GM18858 (cell line): Measurements from ENCODE around the gene NEXMIF.
"Not testable (repeated sequence)": the region's sequence is repeated elsewhere in the genome, so short reads cannot be mapped to it uniquely, and the experiment has no call there.

Experiments used
- ATAC-seq: cut with Tn5 transposase; IDR thresholded peaks from one replicate; pipeline ENCODE4 v1.9.1; 2021; ENCODE audit not compliant: unreplicated experiment

NEXMIF gene

DNA sequence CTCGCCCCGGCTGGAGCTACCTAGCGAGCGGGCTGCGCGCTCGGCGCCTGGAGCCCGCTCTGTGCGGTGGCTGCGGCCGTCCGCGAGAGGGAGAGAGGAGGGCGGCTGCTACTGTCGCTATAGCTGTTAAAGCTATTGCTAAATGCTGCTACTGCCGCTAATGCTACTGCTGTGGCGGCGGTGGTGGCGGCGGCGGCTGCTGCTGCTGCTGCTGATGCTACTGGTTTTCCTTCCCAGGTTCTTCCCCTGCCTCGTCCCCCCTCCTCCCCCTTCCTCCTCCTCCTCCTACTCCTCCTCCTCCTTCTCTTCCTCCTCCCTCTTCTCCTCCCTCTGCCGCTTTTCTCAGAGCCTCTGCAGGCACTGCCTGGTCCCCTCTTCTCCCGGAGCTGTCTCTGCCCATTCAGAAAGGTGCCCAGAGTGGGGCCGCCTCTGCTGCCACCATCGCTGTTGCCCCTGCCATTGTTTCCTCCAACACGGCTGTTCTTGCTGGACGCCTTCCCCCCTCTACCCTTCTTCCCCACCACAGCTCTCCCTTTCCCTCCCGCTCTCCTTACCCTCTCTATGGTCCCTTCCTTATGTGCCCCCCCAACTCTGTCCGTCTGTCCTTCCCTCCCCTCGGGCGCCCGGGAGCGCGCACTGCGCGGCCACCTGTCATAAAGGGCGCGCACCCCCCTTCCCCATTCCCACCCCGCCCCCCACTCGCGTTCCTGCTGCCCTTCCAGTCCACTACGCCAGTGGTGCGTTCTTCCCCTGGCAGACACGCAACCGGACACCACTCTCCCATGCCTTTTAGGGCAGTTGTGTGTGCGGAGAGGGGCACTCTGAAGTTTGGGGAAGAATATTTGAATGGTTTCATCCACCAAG is at the start of gene NEXMIF:
TSS of gene NEXMIF (minus strand) at position 228 of the 864 bp plus-strand sequence.
- peak; percentile 37 for ATAC-seq

DNA sequence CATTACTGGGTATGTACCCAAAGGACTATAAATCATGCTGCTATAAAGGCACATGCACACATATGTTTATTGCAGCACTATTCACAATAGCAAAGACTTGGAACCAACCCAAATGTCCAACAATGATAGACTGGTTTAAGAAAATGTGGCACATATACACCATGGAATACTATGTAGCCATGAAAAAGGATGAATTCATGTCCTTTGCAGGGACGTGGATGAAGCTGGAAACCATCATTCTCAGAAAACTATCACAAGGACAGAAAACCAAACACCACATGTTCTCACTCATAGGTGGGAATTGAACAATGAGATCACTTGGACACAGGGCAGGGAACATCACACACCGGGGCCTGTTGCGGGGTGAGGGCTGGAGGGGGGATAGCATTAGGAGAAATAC is 36.7 kb upstream of the NEXMIF start:
- not testable (repeated sequence) for ATAC-seq

DNA sequence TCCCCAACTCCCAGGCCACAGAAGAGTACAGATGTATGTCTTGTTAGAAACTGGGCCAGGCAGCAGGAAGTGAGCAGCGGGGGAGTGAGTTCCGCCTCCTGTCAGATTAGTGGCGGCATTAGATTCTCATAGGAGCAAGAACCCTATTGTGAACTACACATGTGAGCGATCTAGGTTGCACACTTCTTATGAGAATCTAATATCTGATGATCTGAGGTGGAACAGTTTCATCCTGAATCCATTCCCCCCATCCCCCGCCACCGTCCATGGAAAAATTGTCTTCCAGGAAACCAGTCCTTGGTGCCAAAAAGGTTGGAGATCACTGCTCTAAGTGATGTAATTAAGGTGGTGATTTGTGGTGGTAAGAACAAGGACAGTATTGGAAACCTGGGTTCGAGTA is 24.5 kb upstream of the NEXMIF start:
- ATAC-seq = no peak

DNA sequence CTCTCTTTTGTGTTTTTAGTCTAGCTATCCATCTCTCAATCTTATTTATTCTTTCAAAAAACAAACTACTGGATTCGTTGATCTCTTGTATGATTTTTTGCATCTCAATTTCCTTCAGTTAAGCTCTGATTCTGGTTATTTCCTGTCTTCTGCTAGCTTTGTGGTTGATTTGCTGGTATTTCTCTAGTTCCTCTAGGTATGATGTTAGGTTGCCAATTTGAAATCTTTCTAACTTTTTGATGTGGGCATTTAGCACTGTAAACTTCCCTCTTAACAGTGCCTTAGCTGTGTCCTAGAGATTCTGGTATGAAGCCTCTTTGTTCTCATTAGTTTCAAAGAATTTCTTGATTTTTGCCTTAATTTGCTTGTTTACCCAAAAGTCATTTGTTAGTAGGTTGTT is 15.2 kb upstream of the NEXMIF start:
- no peak for ATAC-seq

DNA sequence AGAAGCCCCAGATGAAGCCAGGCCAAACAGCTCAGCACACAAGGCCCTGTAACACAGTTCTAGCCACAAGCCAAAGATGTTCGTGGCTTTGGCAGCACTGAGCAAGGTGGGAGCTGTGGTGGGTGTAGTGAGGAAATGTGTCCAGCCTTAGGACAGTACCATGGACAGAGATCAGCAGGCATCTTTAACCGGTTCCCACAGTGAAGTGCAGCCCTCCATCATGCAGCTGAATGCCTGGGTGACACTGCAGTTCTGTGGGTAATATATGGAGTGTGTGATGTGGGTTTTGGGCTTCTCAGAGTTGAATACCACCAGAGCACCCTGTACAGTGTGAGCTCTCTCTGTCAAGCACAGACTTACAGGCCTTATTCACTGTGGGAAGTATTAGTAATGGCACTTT is 6.0 kb upstream of the NEXMIF start:
- ATAC-seq = no peak

DNA sequence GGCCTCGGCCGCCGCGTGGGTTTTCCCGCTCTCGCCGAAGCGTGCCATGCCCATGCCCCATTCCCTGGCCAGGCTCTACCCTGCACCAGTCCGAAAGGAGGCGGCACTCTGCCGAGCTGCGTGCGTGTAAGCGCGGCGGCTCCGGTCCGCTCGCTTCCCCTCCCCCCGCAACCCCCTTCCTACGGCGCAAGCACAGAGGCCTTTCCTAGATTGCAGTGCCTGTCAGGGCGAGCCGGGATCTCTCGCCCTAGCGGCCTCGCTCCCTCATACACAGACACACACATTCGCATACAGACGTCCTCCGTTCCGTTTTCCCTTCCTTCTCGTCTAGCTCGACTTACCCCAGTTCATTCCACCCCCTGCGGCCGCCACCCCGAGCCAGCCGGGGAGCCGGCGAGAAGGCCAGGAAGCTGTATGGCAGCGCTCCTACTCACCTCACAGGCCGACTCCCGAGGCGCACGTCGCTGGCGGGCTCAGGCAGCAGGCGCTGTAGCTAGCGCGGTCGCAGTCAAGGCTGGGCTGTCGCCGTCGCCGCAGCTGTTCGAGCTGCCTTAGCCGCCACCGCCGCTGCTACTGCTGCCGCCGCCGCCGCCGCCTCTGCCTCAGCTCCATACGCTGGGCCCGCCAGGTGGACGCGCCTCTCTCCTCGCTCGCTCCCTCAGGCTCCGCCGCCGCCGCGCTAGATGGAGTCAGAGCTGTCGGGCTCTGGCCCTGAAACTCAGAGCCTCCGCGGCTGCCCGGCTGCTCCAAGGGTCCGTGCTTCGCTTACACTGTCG is 615 bp downstream of the NEXMIF start:
- peak; percentile 25 for ATAC-seq

DNA sequence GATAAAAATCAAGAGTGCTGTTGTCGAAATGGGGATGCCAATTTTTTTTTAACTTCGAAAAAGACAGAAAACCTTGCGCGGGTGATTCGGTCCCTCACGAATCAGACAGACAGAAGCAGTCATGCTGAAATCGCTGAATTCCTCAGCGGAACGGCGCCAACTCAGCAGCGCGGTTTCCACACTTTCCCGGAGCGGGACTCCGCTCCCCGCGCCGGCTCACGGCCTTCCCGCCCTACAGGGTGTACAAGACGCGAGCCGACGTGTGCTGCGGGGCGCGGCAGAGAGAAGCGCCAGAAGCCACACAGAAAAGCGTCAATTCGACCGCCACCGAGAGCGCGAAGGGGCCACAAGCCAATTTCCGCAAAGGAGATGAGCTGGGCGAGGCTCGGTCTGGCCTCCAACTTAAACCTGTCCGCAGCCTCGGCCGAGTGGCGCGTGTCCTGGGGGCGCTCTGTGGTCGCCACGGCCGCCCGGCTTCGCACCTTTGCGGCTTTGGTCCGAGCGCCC is 1.3 kb downstream of the NEXMIF start:
- ATAC-seq = no peak

DNA sequence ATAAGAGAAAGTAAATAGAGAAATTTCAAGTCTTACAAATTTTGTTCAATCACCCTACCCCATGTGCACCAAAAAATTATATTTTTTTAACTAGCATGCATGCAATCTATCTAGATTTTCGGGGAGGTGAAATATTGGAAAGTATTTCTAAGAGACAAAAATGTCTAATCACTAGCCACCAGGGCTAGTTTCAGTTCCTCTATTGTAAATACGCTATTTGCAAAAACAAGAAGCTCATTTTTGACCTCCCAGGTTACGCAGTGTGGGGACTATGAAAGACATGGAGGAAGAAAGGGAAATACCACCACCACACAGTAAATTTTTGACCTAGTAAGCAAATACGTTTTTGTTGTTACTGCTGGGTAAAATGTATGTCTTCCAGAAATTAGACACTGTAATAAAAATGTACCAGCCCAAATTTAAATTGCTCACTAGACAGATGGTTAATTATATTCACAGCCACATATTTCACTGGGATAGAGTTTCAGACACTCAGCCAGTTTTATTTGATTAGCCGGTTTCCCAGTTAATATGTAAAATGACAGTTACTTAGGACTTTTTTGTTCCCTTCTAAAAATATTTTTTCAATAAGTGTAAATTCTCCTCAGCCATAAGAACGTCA is 2.2 kb downstream of the NEXMIF start:
- peak; percentile 88 for ATAC-seq

DNA sequence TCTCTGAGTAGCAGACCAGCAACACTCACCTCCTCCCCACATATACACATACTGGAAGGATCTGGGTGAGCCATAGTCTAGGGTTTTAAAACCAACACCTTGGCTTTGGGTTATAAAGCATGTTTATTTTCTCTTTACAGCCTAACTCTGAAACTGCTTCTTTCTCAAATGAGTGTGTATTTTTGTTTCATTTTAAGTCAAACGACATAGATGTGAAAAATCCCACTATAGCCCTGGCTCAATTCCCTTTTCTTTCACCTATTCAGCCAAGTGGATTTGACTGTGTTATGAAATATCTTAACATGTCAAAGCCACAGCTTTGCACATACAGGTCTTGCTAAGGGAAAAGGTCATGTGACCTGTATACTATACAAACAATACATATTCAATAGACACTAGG is 13.8 kb downstream of the NEXMIF start:
- ATAC-seq = peak; percentile 54

DNA sequence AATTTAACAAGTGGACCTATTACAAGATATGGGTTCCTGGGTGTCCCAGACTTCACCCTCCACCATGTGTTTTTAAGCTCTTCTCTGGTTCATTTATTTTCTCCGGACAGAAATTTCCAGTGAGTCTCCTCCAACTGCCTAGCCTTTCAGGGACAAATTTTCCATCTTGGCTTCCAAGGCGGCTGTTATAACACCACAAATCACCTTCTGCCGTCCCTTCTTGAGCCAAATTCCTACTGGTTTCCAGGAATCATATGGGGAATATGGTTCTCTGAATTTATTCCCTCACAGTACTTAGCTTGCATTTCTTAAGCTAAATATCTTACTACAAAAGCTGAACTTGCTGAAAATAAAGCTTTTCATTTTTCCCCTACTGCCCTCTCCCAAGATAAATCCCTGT is 18.8 kb downstream of the NEXMIF start:
- no peak for ATAC-seq

DNA sequence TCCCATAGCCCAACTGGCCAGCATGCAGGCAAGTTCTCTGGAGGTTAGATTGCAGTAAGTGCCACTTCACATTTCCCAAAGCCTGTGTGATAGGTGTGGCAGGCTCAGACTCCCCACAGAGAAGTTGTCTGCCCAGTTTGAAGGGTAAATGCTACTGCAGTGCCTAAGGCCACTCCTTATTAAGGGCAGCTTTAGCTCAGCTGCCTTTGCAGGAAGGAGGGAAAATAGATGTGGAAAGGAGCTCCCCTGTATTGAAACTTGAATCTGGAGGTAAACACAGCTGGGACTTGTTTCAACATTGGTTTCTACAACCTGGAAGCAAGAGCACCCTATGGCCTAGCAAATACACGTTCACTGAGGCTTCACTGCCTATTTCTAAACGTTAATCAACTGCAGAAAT is 22.4 kb downstream of the NEXMIF start:
- ATAC-seq = no peak

DNA sequence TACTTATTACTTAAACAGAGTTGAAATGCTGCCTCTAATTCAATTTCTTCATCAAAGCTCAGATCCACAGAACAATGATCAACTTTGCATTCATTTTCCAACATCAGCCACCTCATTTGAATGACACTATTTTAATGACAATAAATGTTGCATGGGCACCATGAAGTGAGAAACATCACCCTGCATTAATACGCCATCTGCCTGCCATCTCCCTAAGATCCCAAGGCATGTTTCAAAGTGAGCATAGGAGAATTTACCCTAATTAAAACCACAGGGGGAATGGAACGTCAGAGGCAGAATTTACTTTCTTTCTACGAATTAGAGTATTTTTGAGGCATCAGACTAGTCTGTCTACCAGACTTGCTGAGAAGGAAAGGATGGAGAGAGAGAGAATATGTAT is 32.7 kb downstream of the NEXMIF start:
- no peak for ATAC-seq

DNA sequence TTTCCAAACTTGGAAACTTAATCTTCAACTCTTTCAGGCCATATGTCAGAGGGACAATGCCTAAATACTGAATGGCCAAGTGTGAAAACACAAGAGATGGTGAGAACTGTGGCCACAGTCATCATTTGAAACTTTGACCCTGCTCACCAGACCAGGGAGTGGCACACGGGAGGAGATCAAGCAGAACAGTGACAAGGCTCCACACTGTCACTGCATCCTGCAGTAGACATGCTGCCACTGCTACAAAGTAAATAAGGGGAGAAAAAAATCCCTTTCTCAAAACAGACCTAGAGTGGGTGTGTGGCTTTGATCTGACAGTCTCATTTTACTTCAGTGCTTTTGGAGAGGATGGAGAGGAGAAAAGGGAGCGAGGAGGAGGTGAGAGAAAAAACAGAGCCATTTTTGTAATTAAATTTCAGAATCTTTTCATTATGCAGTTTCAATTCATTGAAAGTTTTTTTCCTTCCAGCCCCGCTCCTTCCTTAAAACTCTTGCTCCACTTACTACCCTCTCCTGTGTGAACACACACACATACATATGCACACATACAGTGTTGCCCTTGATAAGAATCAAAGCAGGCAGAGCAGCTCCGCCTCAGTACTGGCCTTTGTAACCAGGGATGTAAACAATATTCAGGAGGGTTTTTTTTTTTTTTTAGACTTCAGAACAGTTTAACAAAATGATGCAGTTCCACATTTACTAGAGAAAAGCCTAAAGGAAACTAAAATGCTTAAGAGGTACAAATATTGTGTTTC is 34.4 kb downstream of the NEXMIF start:
- ATAC-seq = peak; percentile 95

DNA sequence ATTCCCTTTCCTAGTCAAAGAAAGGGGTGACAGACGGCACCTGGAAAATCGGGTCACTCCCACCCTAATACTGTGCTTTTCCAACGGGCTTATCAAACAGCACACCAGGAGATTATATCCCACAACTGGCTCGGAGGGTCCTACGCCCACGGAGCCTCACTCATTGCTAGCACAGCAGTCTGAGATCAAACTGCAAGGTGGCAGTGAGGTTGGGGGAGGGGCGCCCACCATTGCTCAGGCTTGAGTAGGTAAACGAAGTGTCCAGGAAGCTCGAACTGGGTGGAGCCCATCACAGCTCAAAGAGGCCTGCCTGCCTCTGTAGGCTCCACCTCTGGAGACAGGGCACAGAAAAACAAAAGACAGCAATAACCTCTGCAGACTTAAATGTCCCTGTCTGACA is 42.9 kb downstream of the NEXMIF start:
- not testable (repeated sequence) for ATAC-seq

DNA sequence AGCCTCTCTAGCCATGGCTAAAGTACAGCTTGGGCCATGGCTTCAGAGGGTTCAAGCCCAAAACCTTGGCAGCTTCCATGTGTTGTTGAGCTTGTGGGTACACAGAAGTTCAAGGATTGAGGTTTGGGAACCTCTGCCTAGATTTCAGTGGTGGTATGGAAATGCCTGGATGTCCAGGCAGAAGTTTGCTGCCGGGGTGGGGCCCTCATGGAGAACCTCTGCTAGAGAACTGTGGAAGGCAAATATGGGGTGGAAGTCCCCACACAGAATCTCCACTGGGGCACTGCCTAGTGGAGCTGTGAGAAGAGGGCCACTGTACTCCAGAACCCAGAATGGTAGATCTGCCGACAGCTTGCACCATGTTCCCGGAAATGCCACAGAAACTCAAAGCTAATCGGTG is 59.5 kb downstream of the NEXMIF start:
- no peak for ATAC-seq

DNA sequence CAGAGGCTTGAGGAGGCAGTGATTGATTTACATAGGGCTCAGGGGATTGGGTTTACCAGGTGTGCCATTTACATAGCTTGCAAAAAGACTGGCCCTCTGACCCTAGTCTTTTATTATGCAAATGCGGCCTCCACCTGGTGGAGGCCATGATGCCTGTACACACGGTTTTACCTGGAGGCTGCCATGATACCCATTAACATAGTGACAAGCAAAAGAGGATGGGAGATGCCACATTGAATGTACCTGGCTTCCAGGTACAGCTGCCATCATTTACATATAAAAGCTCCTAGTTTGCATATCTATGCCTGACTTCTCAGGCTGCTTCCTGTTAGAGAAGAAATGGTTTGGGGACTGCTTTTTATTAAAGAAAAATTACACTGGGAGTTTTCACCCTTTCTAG is 72.0 kb downstream of the NEXMIF start:
- no peak for ATAC-seq

DNA sequence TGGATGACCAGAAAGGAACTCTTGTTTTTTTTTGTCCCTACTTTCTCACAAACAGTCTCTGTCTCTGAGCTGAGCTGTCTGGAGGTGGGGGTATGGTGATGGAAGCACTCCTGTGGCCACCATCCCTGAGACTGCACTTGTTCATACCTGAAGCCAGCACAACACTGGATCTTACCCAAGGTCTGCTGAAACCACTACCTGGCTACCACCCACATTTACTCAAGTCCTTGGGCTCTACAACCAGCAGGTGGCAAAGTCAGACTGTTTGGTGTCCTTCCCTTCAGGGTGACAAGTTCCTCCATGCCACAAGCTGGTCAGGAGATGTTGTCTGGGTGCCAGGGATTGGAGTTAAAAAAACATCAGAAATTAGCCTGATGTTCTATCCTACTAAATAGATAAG is 89.7 kb downstream of the NEXMIF start:
- ATAC-seq = no peak

DNA sequence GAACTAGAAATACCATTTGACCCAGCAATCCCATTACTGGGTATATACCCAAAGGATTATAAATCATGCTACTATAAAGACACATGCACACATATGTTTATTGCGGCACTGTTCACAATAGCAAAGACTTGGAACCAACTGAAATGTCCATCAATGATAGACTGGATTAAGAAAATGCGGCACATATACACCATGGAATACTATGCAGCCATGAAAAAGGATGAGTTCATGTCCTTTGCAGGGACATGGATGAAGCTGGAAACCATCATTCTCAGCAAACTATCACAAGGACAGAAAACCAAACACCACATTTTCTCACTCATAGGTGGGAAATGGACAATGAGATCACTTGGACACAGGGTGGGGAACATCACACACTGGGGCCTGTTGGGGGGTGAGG is 105.5 kb downstream of the NEXMIF start:
- not testable (repeated sequence) for ATAC-seq

DNA sequence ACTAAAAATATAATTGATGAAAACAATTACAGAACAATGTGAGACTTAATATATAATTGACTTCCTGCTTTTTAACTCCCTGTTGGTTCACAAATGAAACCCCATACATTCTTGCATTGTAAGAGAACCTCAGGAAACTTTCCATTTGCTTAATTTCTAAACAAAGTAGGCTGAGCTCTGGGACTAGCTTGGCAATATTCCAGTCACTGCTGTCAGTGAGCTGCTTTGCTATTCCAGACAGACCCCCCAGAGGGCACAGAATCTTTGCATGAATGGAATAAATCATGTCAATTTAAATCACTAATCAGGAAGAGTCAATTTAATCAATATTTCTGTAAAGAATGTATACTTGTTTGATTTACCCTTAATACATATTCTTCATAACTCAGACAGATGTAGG is 110.6 kb downstream of the NEXMIF start:
- ATAC-seq = no peak

DNA sequence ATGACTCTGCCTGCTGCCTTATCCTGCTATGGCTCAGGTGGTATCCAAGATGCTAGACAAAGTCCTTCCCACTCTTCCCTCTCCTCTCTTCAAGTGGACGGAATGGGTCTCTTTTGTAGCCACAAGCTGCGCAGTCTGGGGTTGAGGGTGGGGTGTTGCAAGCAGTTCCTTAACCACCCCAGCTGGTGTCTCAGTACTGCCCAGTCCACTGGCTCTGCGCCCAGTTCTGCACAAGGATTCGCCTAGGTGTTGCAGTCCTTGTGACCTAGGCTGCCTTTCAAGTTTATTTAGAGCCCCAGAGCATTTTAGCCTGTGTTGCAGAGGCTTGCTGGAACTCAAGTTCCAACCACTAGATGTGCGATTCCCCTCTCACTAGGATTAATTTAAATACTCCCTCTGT is 120.7 kb downstream of the NEXMIF start:
- no peak for ATAC-seq

DNA sequence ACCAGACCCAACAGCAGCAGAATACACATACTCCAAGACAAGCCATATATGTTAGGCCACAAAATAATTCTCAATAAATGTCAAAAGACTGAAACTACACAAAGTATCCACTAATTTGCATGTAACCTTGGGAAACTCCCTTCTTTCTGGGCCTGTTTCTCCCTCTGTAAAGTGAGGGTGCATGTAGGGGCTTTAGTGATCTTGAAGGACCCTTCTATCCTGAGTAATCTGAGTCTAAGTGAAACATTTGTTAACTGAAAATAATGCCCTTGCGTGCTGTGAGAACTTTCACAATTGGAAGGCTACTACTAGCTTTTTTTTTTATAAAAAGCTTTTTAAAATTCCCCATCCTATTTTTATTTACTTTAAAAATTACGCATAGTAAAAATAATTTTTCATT is 125.2 kb downstream of the NEXMIF start:
- ATAC-seq = no peak
